ENCODE data around the gene STRA8. TPM values are rescaled to one million over a fixed set of nuclear protein-coding genes. Genes with fewer than 3 reads are reported as not detected.

The STRA8 gene
- total RNA-seq, 1 experiment from 2014 or later: not detected

DNA sequence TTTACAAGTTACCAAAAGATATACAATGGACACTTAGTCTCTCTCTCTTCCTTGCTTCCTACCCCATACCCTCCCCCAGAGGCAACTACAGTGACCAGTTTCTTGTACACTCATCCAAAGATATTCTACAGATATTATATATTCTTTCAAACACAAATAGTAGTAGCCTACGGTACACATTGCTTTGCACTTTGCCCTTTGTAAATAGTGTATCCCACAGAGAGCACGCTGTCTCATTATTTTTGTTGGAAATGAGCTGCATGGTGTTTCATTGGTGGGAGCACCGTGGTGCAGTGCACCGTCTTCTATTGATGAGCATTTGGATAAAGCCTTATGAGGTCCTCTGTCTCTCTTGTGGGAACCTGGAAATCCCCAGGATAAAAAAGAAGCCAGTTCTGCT is 24.2 kb downstream of the STRA8 start:
- Histone ChIP-seq H2BK15ac (ENCODE audit: low read depth, low read length) (no peak overlapping the region), H3K27ac (ENCODE audit: insufficient read length, low read depth, low read length) (no peak overlapping the region), H4K8ac (replicated peaks; ENCODE audit: insufficient read length, low read depth, low read length) (no peak overlapping the region), H3K14ac (ENCODE audit: insufficient read depth, low read length) (no peak overlapping the region), H2BK12ac (ENCODE audit: insufficient read length, low read depth, low read length) (no peak overlapping the region), H3K23me2 (ENCODE audit: insufficient read length, low read depth, low read length, poor library complexity, severe bottlenecking) (no peaks in the 10 kb centered on the region), H2BK120ac (ENCODE audit: low read depth, low read length, poor library complexity, severe bottlenecking) (no peak overlapping the region), H3K4me2 (ENCODE audit: insufficient read depth, insufficient read length, low read length) (no peak overlapping the region), H3K9ac (ENCODE audit: extremely low read depth, insufficient read length, low read length) (no peak overlapping the region), H2BK5ac (ENCODE audit: insufficient read length, low read length) (no peak overlapping the region), H3K4me1 (ENCODE audit: insufficient read depth, low read length) (no peaks in the 10 kb centered on the region), H3K18ac (ENCODE audit: insufficient read length, low read depth, low read length) (no peak overlapping the region), H2AK5ac (ENCODE audit: insufficient read length, low read length) (no peak overlapping the region), H3K4ac (ENCODE audit: low read depth, low read length) (no peak overlapping the region), H4K91ac (ENCODE audit: insufficient read length, low read depth, low read length) (no peak overlapping the region), H3K79me2 (ENCODE audit: insufficient read depth, low read length) (no peaks in the 10 kb centered on the region), H4K5ac (ENCODE audit: insufficient read length, low read depth, low read length) (no peak overlapping the region), H3K27me3 (ENCODE audit: insufficient read depth, low read length) (no peaks in the 10 kb centered on the region), H3K56ac (ENCODE audit: insufficient read length, low read depth, low read length) (no peak overlapping the region), H3T11ph (ENCODE audit: low read length) (no peak overlapping the region), H3K9me3 (ENCODE audit: control insufficient read depth, low read depth, low read length) (no peaks in the 10 kb centered on the region), H2BK20ac (ENCODE audit: low read depth, low read length, poor library complexity, severe bottlenecking) (no peak overlapping the region), H3K23ac (ENCODE audit: insufficient read length, low read depth, low read length) (no peak overlapping the region), H3K79me1 (ENCODE audit: insufficient read depth, low read depth, low read length, poor library complexity, severe bottlenecking) (no peaks in the 10 kb centered on the region), H4K20me1 (ENCODE audit: control insufficient read depth, insufficient read depth, insufficient read length) (no peaks in the 10 kb centered on the region), H2AFZ (ENCODE audit: low read length) (no peak overlapping the region)
- Mint-ChIP-seq H3K4me3 (no peak overlapping the region), H3K27ac (no peak overlapping the region), H3K27me3 (ENCODE audit: low read depth) (no peaks in the 10 kb centered on the region; the same call in none of the 2 replicates), H3K4me1 (peaks cover 9% of the 10 kb centered on the region in 2 experiments; a peak in 2 of 4 replicates), H3K36me3 (ENCODE audit: insufficient read depth in 1 of 3, low read depth in 3 of 3) (no peaks in the 10 kb centered on the region; a peak in 1 of 7 replicates), H3K9me3 (no peaks in the 10 kb centered on the region)
- TF ChIP-seq CTCF (conservative IDR thresholded peaks at IDR 0.05): no peak
- DNase-seq: peak; percentile 1
- WGBS (ENCODE audit: extremely low coverage, insufficient read length, low lambda C conversion rate): no CpG with 5 or more reads among the region's 4 CpGs

Measured in H9 (cell line).